ENCODE data around the gene ANGEL2. TPM values are rescaled to one million over a fixed set of nuclear protein-coding genes. Genes with fewer than 3 reads are reported as not detected.

The ANGEL2 gene
- total RNA-seq, 1 experiment from 2014 or later = 25.5 TPM

DNA sequence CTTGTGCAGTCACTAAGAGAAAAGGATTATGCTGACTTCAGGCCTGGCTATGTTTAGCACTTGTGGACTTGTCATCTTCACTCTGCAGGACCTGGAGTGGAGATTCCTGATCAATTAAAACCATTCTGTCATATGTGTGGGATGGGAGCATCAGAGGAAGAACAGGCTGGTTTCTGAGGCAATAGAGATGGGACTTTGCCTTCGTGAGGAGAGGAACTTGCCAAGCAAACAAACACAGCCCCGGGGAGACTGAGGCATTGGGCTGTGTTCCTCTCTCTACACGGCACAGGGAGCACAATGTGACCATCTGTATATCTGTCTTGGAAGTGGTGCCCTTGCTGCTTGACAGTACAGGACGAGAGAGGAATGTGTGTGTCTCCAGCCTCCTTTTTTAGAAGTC lies 42.2 kb downstream of the ANGEL2 start:
- intact Hi-C loops (cut with micrococcal nuclease) = no loop called here
- no peaks in the 10 kb centered on the region for H3K9me3 ChIP-seq (ENCODE audit: control insufficient read depth in 1 of 2, insufficient read depth in 1 of 2, low read depth in 1 of 2, low read length in 2 of 2)
- no peaks in the 10 kb centered on the region for H3K27me3 ChIP-seq (ENCODE audit: insufficient read depth, low read length)
- ChIA-PET RAD21 (ENCODE audit: low non-redundant PET in 1 of 2, low total read pairs in 2 of 2, uncharacterized antibody in 2 of 2, unreplicated experiment in 2 of 2) (no interaction called here), POLR2A (no interaction called here), CTCF (no interaction called here)
- no peak for TF ChIP-seq POLR2A (IDR thresholded peaks at IDR 0.05; ENCODE audit: borderline replicate concordance, extremely low read depth, insufficient read depth, insufficient read length)
- no peak for TF ChIP-seq CBX3 (IDR thresholded peaks at IDR 0.05; ENCODE audit: low read depth)
- no peak for TF ChIP-seq RAD21 (IDR thresholded peaks at IDR 0.05; ENCODE audit: low read depth)
- TF ChIP-seq YY1 (IDR thresholded peaks at IDR 0.05; ENCODE audit: extremely low read depth, insufficient replicate concordance, low read depth, low read length) = no peak
- TF ChIP-seq, protein P1, sequence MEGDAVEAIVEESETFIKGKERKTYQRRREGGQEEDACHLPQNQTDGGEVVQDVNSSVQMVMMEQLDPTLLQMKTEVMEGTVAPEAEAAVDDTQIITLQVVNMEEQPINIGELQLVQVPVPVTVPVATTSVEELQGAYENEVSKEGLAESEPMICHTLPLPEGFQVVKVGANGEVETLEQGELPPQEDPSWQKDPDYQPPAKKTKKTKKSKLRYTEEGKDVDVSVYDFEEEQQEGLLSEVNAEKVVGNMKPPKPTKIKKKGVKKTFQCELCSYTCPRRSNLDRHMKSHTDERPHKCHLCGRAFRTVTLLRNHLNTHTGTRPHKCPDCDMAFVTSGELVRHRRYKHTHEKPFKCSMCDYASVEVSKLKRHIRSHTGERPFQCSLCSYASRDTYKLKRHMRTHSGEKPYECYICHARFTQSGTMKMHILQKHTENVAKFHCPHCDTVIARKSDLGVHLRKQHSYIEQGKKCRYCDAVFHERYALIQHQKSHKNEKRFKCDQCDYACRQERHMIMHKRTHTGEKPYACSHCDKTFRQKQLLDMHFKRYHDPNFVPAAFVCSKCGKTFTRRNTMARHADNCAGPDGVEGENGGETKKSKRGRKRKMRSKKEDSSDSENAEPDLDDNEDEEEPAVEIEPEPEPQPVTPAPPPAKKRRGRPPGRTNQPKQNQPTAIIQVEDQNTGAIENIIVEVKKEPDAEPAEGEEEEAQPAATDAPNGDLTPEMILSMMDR (IDR thresholded peaks at IDR 0.05 in 2 of 3, conservative IDR thresholded peaks at IDR 0.05 in 1 of 3; ENCODE audit: borderline replicate concordance in 1 of 3, insufficient read depth in 1 of 3, low read depth in 2 of 3, low read length in 2 of 3) = no peak
- TF ChIP-seq SP1 (IDR thresholded peaks at IDR 0.05; ENCODE audit: low read depth) = no peak
- no peak for TF ChIP-seq EZH2 (IDR thresholded peaks at IDR 0.05)
- TF ChIP-seq SRF (IDR thresholded peaks at IDR 0.05; ENCODE audit: low read depth) = no peak
- no peak for TF ChIP-seq JUND (IDR thresholded peaks at IDR 0.05)
- TF ChIP-seq, protein P2, sequence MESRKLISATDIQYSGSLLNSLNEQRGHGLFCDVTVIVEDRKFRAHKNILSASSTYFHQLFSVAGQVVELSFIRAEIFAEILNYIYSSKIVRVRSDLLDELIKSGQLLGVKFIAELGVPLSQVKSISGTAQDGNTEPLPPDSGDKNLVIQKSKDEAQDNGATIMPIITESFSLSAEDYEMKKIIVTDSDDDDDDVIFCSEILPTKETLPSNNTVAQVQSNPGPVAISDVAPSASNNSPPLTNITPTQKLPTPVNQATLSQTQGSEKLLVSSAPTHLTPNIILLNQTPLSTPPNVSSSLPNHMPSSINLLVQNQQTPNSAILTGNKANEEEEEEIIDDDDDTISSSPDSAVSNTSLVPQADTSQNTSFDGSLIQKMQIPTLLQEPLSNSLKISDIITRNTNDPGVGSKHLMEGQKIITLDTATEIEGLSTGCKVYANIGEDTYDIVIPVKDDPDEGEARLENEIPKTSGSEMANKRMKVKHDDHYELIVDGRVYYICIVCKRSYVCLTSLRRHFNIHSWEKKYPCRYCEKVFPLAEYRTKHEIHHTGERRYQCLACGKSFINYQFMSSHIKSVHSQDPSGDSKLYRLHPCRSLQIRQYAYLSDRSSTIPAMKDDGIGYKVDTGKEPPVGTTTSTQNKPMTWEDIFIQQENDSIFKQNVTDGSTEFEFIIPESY (IDR thresholded peaks at IDR 0.05; ENCODE audit: extremely low read depth, insufficient replicate concordance, low read length) = no peak
- no peak for TF ChIP-seq POLR2AphosphoS5 (IDR thresholded peaks at IDR 0.05; ENCODE audit: low read depth, low read length)
- no peaks in the 10 kb centered on the region for H3K4me1 ChIP-seq (ENCODE audit: control insufficient read depth in 1 of 2, insufficient read depth in 2 of 2, low read length in 2 of 2)
- H4K20me1 ChIP-seq (ENCODE audit: insufficient read depth) = no peaks in the 10 kb centered on the region
- ATAC-seq = no peak
- H3K79me2 ChIP-seq (ENCODE audit: insufficient read depth, low read length) = no peaks in the 10 kb centered on the region
- no peaks in the 10 kb centered on the region; a peak in 1 of 4 replicates for H3K36me3 ChIP-seq (ENCODE audit: control insufficient read depth in 1 of 2, insufficient read depth in 2 of 2, low read length in 2 of 2)
- H3K4me3 ChIP-seq (replicated peaks in 1 of 2; ENCODE audit: low read depth in 1 of 2, low read length in 2 of 2) = no peak overlapping the region
- H3K9me2 ChIP-seq (ENCODE audit: insufficient read depth) = no peaks in the 10 kb centered on the region
- no TSS peak for BruUV-seq (replicated peaks)
- no peak overlapping the region for H3K4me2 ChIP-seq (ENCODE audit: low read length)
- no peak overlapping the region for H3K27ac ChIP-seq (ENCODE audit: low read depth, low read length)
- DNase-seq (ENCODE audit: low read depth, low spot score) = no peak
- H3K9ac ChIP-seq (ENCODE audit: low read length) = no peak overlapping the region
- no peak overlapping the region for H2AFZ ChIP-seq (ENCODE audit: low read depth, low read length, poor library complexity, severe bottlenecking)

All from HCT116 (cell line).